Upper lobe of left lung (tissue), 6 donors: ENCODE data around the gene DMXL1. TPM values are rescaled to one million over a fixed set of nuclear protein-coding genes. Genes with fewer than 3 reads are reported as not detected.

ENCODE experiments used
- ATAC-seq, 2 donors: fragments of 200-7000 bp; cut with Tn5 transposase; one replicate each; pipeline ENCODE4 v1.9.1; 2022; ENCODE audit warnings: mild to moderate bottlenecking in 2 of 2, moderate library complexity in 2 of 2; ENCODE audit not compliant: low FRiP score in 2 of 2
- DNase-seq, 2 donors: peaks; one replicate each; pipeline ENCODE4 v3.0.0-alpha.2; 2019 to 2020
- H3K27ac ChIP-seq, 4 donors: fragments of 200-600 bp; sonication (generic); one replicate each; pipeline ENCODE4 v1.5.1; 2016 to 2019
- H3K27me3 ChIP-seq, 4 donors: fragments of 200-600 bp; sonication (generic); one replicate each; pipeline ENCODE4 v1.5.1; 2017 to 2019
- H3K36me3 ChIP-seq, 4 donors: fragments of 200-600 bp; sonication (generic); one replicate each; pipeline ENCODE4 v1.5.1; 2016 to 2019
- H3K4me1 ChIP-seq, 4 donors: fragments of 200-600 bp; sonication (generic); one replicate each; pipeline ENCODE4 v1.5.1; 2018 to 2019
- H3K4me3 ChIP-seq, 4 donors: fragments of 200-600 bp; sonication (generic); one replicate each; pipeline ENCODE4 v1.5.1; 2017 to 2019; ENCODE audit warnings: mild to moderate bottlenecking in 2 of 4, moderate library complexity in 1 of 4
- H3K9me3 ChIP-seq, 4 donors: fragments of 200-600 bp; sonication (generic); one replicate each; pipeline ENCODE4 v1.5.1; 2018 to 2019
- EP300 ChIP-seq, 4 donors: sonication (generic); formaldehyde crosslinking; IDR thresholded peaks; one replicate each; pipeline ENCODE4 v1.5.1; 2017; ENCODE audit warnings: antibody characterized with exemption in 4 of 4, control low read depth in 2 of 4
- POLR2A ChIP-seq, 4 donors: fragments of 450-650 bp; IDR thresholded peaks; one replicate each; pipeline ENCODE4 v1.5.1; 2016 to 2017; ENCODE audit warnings: antibody characterized with exemption in 4 of 4, mild to moderate bottlenecking in 2 of 4
- POLR2AphosphoS5 ChIP-seq, 2 donors: sonication (generic); formaldehyde crosslinking; IDR thresholded peaks; one replicate each; pipeline ENCODE4 v1.5.1; 2017; ENCODE audit warnings: antibody characterized with exemption in 2 of 2
- WGBS, 2 donors: methylation state at CpG; one replicate each; pipeline ENCODE4 v1.1.5; 2017 to 2018; 5-methylcytosine and 5-hydroxymethylcytosine counted together
- total RNA-seq, 6 donors: library from RNA; depleted of rRNA in 4 of 6; stranded (reverse); fragments of >200 nt in 4 of 6; gene quantifications; one replicate each; pipeline versions ENCODE4 v1.1.0 to v1.2.1, GENCODE V29; 2016 to 2021
- TF ChIP-seq, protein P1 (sequence below), 6 experiments: fragments of 450-650 bp in 4 of 6; fragments of 200-600 bp in 2 of 6; sonication (generic) in 2 of 6; IDR thresholded peaks; one replicate each; pipeline ENCODE4 v1.5.1; 2016 to 2019; ENCODE audit warnings: antibody characterized with exemption in 6 of 6
- donor health status: DM: no; HTN: no; CAD: no; lungs with moderate emphysema.
- donor health status: DM: no; HTN: yes; CAD: no; lungs with severe emphysema.

DMXL1 gene
- total RNA-seq, 6 donors from 2014 or later, result 37.7 to 102 (median 52.9) TPM

DNA sequence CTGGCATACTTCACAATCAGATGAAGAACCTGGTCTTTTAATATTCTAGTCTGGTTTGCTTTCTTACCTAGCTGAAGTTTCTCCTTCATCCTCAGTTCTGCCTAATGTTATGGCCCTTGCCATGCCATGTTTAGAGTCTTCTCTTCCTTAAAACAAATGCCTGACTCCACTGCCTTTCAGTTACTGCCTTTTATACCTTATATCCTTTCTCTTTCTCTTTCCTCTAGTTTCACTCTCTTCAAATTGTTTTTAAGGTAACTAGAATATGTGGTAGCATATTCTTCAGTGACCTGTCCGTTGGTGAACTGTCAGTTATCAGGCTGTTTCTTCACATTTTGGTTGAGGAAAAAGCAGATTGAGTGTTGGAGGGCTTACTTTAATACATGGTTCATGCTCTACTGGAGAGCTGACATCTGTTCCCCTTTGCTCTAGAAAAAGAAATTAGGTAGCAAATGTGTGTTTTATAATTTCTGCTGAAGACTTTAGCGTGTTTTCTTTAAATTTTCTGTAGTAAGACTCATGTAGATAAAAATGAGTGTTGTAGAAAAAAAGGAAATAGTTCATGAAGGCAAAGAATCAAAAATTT lies 103.8 kb downstream of the DMXL1 start:
- ATAC-seq (no peak), DNase-seq (no peak)
- 86 to 87% methylated on average over 2 of the region's 2 CpGs for WGBS, 2 donors
- Histone ChIP-seq H3K27me3 (no peaks in the 10 kb centered on the region), H3K9me3 (no peaks in the 10 kb centered on the region), H3K4me1 (no peaks in the 10 kb centered on the region), H3K4me3 (no peak overlapping the region), H3K27ac (no peak overlapping the region), H3K36me3 (peaks cover 0 to 25% (median 3%) of the 10 kb centered on the region in 4 donors)
- TF ChIP-seq, protein P1, sequence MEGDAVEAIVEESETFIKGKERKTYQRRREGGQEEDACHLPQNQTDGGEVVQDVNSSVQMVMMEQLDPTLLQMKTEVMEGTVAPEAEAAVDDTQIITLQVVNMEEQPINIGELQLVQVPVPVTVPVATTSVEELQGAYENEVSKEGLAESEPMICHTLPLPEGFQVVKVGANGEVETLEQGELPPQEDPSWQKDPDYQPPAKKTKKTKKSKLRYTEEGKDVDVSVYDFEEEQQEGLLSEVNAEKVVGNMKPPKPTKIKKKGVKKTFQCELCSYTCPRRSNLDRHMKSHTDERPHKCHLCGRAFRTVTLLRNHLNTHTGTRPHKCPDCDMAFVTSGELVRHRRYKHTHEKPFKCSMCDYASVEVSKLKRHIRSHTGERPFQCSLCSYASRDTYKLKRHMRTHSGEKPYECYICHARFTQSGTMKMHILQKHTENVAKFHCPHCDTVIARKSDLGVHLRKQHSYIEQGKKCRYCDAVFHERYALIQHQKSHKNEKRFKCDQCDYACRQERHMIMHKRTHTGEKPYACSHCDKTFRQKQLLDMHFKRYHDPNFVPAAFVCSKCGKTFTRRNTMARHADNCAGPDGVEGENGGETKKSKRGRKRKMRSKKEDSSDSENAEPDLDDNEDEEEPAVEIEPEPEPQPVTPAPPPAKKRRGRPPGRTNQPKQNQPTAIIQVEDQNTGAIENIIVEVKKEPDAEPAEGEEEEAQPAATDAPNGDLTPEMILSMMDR (IDR thresholded peaks at IDR 0.05), result no peak
- no peak for TF ChIP-seq POLR2AphosphoS5 (IDR thresholded peaks at IDR 0.05)

DNA sequence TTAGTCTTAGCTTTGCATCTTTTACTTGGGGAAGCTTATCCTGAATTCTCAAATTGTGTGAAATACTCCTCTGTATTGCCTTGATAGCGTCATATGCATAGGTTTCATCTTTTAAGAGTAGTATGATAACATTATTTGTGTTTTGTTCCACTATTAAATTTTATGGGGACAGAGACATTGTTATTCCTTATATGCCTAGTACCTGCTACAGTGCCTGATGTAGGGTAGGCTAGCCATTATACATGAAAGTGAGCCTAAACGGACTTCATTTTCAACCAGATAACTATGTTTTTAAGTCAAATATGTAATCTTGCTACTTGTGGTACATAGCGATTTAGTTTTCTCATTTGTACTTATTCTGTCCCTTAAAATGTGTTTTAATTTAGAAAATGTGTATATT lies 105.9 kb downstream of the DMXL1 start:
- Histone ChIP-seq H3K4me1 (no peaks in the 10 kb centered on the region), H3K27me3 (no peaks in the 10 kb centered on the region), H3K36me3 (peaks cover 0 to 25% (median 2%) of the 10 kb centered on the region in 4 donors), H3K9me3 (no peaks in the 10 kb centered on the region), H3K27ac (no peak overlapping the region), H3K4me3 (no peak overlapping the region)
- TF ChIP-seq, protein P1 (IDR thresholded peaks at IDR 0.05), result no peak
- TF ChIP-seq POLR2A (IDR thresholded peaks at IDR 0.05), result no peak
- TF ChIP-seq POLR2AphosphoS5 (IDR thresholded peaks at IDR 0.05), result no peak
- no peak for TF ChIP-seq EP300 (IDR thresholded peaks at IDR 0.05)
- 96 to 98% methylated on average over 3 of the region's 3 CpGs for WGBS, 2 donors
- ATAC-seq (no peak), DNase-seq (no peak)

DNA sequence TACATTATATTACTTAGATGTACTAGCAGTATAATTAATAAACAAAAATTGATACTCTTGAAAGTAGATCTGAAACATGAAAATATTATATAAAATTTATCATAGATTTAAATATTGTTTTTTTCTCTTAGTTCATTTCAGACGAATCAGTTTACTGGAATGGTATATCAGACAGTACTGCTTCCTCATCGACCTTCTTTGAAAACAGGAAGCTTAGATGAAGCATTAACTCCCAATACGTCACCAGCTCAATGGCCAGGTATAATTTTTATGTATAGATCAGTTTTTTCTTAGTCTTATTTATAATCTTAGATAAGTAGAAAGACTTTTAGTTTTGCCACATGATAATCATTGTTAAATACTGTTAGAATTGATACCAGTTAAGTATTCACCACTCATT lies 106.3 kb downstream of the DMXL1 start:
- TF ChIP-seq EP300 (IDR thresholded peaks at IDR 0.05), result no peak
- TF ChIP-seq, protein P1 (IDR thresholded peaks at IDR 0.05), result no peak
- no peak for TF ChIP-seq POLR2A (IDR thresholded peaks at IDR 0.05)
- TF ChIP-seq POLR2AphosphoS5 (IDR thresholded peaks at IDR 0.05), result no peak

DNA sequence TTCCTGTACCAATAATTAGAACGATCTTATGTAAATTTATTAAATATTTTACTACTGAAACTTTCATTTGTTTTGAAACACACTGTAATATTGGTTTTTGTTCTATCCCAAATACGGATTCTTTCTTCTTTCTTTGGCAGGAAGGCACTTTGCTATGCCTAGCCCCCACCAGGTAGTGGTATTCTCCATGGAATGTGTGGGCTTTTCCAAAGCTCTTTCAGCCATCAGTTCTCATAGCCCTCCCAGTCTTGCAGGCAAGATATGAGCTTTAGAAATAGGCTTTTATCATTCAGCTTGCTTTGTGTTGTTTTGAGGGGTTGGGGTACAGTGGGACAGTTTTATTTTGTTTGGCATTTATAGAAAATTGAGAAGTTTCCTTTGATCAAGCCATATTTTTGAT lies 107.5 kb downstream of the DMXL1 start:
- no peak for ATAC-seq
- no peak for TF ChIP-seq EP300 (IDR thresholded peaks at IDR 0.05)
- no peak for TF ChIP-seq POLR2A (IDR thresholded peaks at IDR 0.05)
- TF ChIP-seq, protein P1 (IDR thresholded peaks at IDR 0.05), result no peak
- TF ChIP-seq POLR2AphosphoS5 (IDR thresholded peaks at IDR 0.05), result no peak
- Histone ChIP-seq H3K27ac (no peak overlapping the region), H3K27me3 (no peaks in the 10 kb centered on the region), H3K4me1 (no peaks in the 10 kb centered on the region), H3K4me3 (no peak overlapping the region), H3K36me3 (peaks cover 0 to 22% (median 2%) of the 10 kb centered on the region in 4 donors), H3K9me3 (no peaks in the 10 kb centered on the region)
- no peak for DNase-seq
- 92 to 96% methylated on average over 2 of the region's 2 CpGs for WGBS, 2 donors

More for the DNA sequence above, 106.3 kb downstream of the DMXL1 start:
- no peak for DNase-seq
- Histone ChIP-seq H3K9me3 (no peaks in the 10 kb centered on the region), H3K27me3 (no peaks in the 10 kb centered on the region), H3K4me3 (no peak overlapping the region), H3K27ac (no peak overlapping the region), H3K36me3 (peaks cover 0 to 24% (median 2%) of the 10 kb centered on the region in 4 donors), H3K4me1 (no peaks in the 10 kb centered on the region)
- 77 to 87% methylated on average over 3 of the region's 3 CpGs for WGBS, 2 donors
- ATAC-seq, result no peak
